Panc1 (cell line): Measurements from ENCODE around the gene RCN2. TPM values are rescaled to one million over a fixed set of nuclear protein-coding genes. Genes with fewer than 3 reads are reported as not detected.

Experiments used
- ATAC-seq: fragments of 200-7000 bp; cut with Tn5 transposase; 2 replicates; pipeline ENCODE4 v1.9.1; 2020; ENCODE audit warnings: mild to moderate bottlenecking, moderate library complexity
- BruUV-seq: library from RNA; stranded (reverse); fragments of 400-500 nt; replicated peaks from 2 replicates; lab custom pipeline; 2021; lab: Mats Ljungman, UMichigan
- CTCF ChIA-PET: fragments of 300-600 bp; sonication (Branson Sonifier 250); formaldehyde crosslinking; loops from one replicate; lab custom pipeline; 2022; ENCODE audit warnings: antibody characterized with exemption; lab: Charles Lee
- POLR2A ChIA-PET: fragments of 300-600 bp; sonication (Branson Sonifier 250); formaldehyde crosslinking; loops from one replicate; lab custom pipeline; 2022; ENCODE audit warnings: antibody characterized with exemption; lab: Charles Lee
- DNase-seq: peaks from one replicate; pipeline ENCODE4 v3.0.0-alpha.2; 2010; ENCODE audit warnings: low read depth, low spot score
- H3K27ac ChIP-seq: 2 replicates; pipeline ENCODE4 v1.5.1; 2011; ENCODE audit warnings: mild to moderate bottlenecking, low read length, inconsistent platforms
- H3K27me3 ChIP-seq: fragments of 200-500 bp; sonication (Bioruptor generic); 2 replicates; pipeline ENCODE4 v1.6.0; 2014; ENCODE audit warnings: low read length, inconsistent platforms; ENCODE audit not compliant: control insufficient read depth, insufficient read depth
- H3K36me3 ChIP-seq: fragments of 200-500 bp; sonication (Bioruptor generic); 2 replicates; pipeline ENCODE4 v1.5.1; 2014; ENCODE audit warnings: inconsistent platforms, mild to moderate bottlenecking, low read length, moderate library complexity; ENCODE audit not compliant: control insufficient read depth, insufficient read depth
- H3K4me1 ChIP-seq: 2 replicates; pipeline ENCODE4 v1.5.1; 2011; ENCODE audit warnings: inconsistent platforms, mild to moderate bottlenecking, low read length, moderate library complexity; ENCODE audit not compliant: control insufficient read depth, insufficient read depth
- H3K4me3 ChIP-seq, 2 experiments: 2 replicates each; pipeline ENCODE4 v1.5.1; 2011 to 2012; ENCODE audit warnings: low read depth in 2 of 2, low read length in 2 of 2, mild to moderate bottlenecking in 2 of 2, inconsistent platforms in 1 of 2, moderate library complexity in 1 of 2
- H3K9me3 ChIP-seq: fragments of 200-500 bp; sonication (Bioruptor generic); 2 replicates; pipeline ENCODE4 v1.5.1; 2014; ENCODE audit warnings: low read depth, mild to moderate bottlenecking, inconsistent platforms, low read length, moderate library complexity; ENCODE audit not compliant: control insufficient read depth, insufficient read depth
- POLR2AphosphoS5 ChIP-seq: IDR thresholded peaks from 2 replicates; pipeline ENCODE4 v1.6.1; 2012; ENCODE audit warnings: mild to moderate bottlenecking, low read depth, low read length, moderate library complexity
- SIN3A ChIP-seq: IDR thresholded peaks from 2 replicates; pipeline ENCODE4 v1.6.1; 2012; ENCODE audit warnings: low read depth, mild to moderate bottlenecking, low read length, moderate library complexity, borderline replicate concordance; ENCODE audit not compliant: insufficient read depth
- TCF7L2 ChIP-seq: IDR thresholded peaks from 2 replicates; pipeline ENCODE4 v1.6.1; 2011; ENCODE audit warnings: mild to moderate bottlenecking, low read depth, low read length, inconsistent platforms
- in situ Hi-C: cut with HindIII; loops from 2 replicates; pipeline ENCODE4 v1.10.0; 2016; ENCODE audit warnings: low sequenced_read_pairs, low pct_unique_long_range_greater_than_20kb
- intact Hi-C: fragments of 100-400 bp; cut with micrococcal nuclease; formaldehyde crosslinking; loops from one replicate; pipeline ENCODE4 v1.10.0; 2022; ENCODE audit not compliant: unreplicated experiment
- total RNA-seq: library from RNA; stranded (reverse); gene quantifications from one replicate; pipeline ENCODE4 v1.2.1, GENCODE V29; 2021; ENCODE audit not compliant: unreplicated experiment
- TF ChIP-seq, protein P1 (sequence below): fragments of 450-650 bp; IDR thresholded peaks from 2 replicates; pipeline ENCODE4 v1.5.1; 2017; ENCODE audit warnings: mild to moderate bottlenecking
- TF ChIP-seq, protein P2 (sequence below), 2 experiments: IDR thresholded peaks; 2 replicates each; pipeline ENCODE4 v1.6.1; 2011 to 2012; ENCODE audit warnings: low read depth in 2 of 2, control low read depth in 1 of 2, low read length in 1 of 2, mild to moderate bottlenecking in 1 of 2, moderate library complexity in 1 of 2; ENCODE audit not compliant: insufficient read depth in 1 of 2

RCN2 gene
- total RNA-seq, 1 experiment from 2014 or later = 60.7 TPM

DNA sequence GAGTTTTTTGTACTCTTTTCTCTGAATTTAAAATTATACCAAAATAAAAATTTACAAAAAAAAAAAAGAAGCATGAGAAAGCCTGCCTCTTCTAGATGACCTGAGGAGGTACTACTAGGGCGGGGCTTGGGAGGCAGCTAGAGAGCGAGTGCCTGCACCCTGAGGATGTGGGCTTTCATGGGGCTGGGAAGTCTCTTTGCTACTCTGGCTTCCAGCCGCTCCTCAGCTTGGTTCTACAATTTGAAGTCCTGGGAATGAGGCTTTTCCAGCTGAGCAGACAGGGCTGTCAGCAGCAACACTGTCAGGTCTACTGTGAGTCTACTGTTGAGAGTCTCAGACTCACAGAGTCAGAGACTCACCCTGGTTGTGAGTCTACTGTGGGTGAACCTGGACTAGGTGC lies 55.2 kb downstream of the RCN2 start:
- no peak for DNase-seq
- Histone ChIP-seq H3K4me3 (no peak overlapping the region), H3K9me3 (no peaks in the 10 kb centered on the region), H3K27me3 (no peaks in the 10 kb centered on the region; the same call in 1 of the 2 replicates), H3K4me1 (no peaks in the 10 kb centered on the region), H3K27ac (no peak overlapping the region), H3K36me3 (no peaks in the 10 kb centered on the region)
- intact Hi-C loops = no loop called here
- ATAC-seq = no peak
- no TSS peak for BruUV-seq
- CTCF ChIA-PET = no interaction called here
- TF ChIP-seq POLR2AphosphoS5 (no peak), SIN3A (no peak), TCF7L2 (no peak)
- TF ChIP-seq, protein P1, sequence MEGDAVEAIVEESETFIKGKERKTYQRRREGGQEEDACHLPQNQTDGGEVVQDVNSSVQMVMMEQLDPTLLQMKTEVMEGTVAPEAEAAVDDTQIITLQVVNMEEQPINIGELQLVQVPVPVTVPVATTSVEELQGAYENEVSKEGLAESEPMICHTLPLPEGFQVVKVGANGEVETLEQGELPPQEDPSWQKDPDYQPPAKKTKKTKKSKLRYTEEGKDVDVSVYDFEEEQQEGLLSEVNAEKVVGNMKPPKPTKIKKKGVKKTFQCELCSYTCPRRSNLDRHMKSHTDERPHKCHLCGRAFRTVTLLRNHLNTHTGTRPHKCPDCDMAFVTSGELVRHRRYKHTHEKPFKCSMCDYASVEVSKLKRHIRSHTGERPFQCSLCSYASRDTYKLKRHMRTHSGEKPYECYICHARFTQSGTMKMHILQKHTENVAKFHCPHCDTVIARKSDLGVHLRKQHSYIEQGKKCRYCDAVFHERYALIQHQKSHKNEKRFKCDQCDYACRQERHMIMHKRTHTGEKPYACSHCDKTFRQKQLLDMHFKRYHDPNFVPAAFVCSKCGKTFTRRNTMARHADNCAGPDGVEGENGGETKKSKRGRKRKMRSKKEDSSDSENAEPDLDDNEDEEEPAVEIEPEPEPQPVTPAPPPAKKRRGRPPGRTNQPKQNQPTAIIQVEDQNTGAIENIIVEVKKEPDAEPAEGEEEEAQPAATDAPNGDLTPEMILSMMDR = no peak
- TF ChIP-seq, protein P2, sequence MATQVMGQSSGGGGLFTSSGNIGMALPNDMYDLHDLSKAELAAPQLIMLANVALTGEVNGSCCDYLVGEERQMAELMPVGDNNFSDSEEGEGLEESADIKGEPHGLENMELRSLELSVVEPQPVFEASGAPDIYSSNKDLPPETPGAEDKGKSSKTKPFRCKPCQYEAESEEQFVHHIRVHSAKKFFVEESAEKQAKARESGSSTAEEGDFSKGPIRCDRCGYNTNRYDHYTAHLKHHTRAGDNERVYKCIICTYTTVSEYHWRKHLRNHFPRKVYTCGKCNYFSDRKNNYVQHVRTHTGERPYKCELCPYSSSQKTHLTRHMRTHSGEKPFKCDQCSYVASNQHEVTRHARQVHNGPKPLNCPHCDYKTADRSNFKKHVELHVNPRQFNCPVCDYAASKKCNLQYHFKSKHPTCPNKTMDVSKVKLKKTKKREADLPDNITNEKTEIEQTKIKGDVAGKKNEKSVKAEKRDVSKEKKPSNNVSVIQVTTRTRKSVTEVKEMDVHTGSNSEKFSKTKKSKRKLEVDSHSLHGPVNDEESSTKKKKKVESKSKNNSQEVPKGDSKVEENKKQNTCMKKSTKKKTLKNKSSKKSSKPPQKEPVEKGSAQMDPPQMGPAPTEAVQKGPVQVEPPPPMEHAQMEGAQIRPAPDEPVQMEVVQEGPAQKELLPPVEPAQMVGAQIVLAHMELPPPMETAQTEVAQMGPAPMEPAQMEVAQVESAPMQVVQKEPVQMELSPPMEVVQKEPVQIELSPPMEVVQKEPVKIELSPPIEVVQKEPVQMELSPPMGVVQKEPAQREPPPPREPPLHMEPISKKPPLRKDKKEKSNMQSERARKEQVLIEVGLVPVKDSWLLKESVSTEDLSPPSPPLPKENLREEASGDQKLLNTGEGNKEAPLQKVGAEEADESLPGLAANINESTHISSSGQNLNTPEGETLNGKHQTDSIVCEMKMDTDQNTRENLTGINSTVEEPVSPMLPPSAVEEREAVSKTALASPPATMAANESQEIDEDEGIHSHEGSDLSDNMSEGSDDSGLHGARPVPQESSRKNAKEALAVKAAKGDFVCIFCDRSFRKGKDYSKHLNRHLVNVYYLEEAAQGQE (IDR thresholded peaks at IDR 0.05; ENCODE audit: insufficient read depth in 1 of 2, low read depth in 2 of 2, low read length in 1 of 2) = no peak
- POLR2A ChIA-PET = no interaction called here
- in situ Hi-C loops = no loop called here

DNA sequence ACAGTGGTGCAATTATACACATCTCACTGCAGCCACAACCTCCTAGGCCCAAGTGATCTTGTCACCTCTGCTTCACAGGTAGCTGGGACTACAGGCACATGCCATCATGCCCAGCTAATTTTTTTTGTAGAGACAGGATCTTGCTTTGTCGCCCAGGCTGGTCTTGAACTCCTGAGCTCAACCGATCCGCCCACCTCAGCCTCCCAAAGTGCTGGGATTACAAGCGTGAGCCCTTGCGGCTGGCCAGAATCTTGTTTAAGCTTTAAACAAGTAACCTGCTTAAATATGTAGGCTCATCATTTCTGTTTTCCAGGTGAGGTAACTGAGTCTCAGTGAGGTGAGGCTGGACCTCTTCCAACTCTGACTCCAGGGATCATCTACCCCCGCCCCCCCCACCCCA lies 55.7 kb downstream of the RCN2 start:
- Histone ChIP-seq H3K9me3 (no peaks in the 10 kb centered on the region), H3K4me1 (no peaks in the 10 kb centered on the region), H3K36me3 (no peaks in the 10 kb centered on the region), H3K4me3 (no peak overlapping the region), H3K27me3 (no peaks in the 10 kb centered on the region; the same call in 1 of the 2 replicates), H3K27ac (no peak overlapping the region)
- BruUV-seq = no TSS peak
- in situ Hi-C loops (no loop called here), intact Hi-C loops (no loop called here)
- CTCF ChIA-PET = no interaction called here
- TF ChIP-seq POLR2AphosphoS5 (no peak), SIN3A (no peak)
- ATAC-seq (no peak), DNase-seq (no peak)
- POLR2A ChIA-PET = no interaction called here

DNA sequence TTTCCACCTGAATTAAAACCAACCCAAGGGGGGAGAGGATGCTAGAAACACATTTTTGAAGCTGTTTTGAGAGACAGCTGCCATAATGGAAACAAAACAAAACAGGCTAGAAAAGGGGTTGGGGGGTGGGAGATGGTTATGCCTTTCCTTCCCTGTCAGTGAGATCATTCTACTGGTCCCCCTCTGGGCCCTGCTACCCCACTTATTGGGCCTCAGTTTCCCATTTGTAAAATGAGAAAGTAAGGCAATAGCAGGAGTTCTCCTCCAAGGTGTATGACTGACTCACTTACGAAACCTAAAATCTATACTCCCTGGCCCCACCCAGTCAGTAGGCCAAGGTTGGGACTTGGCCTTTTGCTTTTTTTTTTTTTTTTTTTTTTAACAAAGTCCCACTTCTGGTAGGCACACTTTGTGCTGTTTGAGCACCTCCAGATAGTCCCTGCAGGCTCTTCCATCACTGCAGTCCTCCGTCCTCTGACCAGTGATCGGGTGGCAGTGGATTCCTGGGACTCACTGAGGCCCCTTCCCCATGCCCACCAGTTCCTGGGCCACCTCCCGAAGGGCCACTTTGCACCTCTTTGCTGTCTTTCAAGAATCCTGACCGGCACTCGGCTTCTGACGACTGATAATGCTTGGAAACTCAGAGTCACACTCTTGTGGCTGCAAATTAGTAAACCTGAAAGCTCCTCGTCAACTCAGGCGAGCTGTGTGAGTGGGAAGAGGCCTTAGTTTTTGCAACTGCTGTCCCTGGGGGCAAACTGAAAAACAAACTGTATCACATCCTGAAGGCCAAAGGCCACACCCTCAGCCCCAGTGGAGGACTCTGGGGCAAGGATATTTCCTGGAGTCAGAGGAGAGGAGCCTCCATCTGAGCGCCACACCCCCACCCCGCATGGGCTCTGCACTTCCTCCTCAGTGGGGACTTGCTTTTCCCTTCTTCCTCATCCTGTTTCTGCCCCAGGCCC lies 56.6 kb downstream of the RCN2 start:
- Histone ChIP-seq H3K9me3 (no peaks in the 10 kb centered on the region), H3K4me1 (no peaks in the 10 kb centered on the region), H3K36me3 (no peaks in the 10 kb centered on the region), H3K27ac (no peak overlapping the region), H3K4me3 (no peak overlapping the region), H3K27me3 (no peaks in the 10 kb centered on the region; the same call in 1 of the 2 replicates)
- POLR2A ChIA-PET = interaction anchor here (0.7 kb wide), 1 partner anchor 10 kb away, joined by 3 read pairs; no protein-coding TSS in a partner anchor
- intact Hi-C loops (no loop called here), in situ Hi-C loops (no loop called here)
- BruUV-seq = no TSS peak
- ATAC-seq (no peak), DNase-seq (no peak)
- TF ChIP-seq POLR2AphosphoS5 (no peak), SIN3A (no peak), TCF7L2 (no peak)
- TF ChIP-seq, protein P2 (IDR thresholded peaks at IDR 0.05; ENCODE audit: insufficient read depth in 1 of 2, low read depth in 2 of 2, low read length in 1 of 2) = no peak
- TF ChIP-seq, protein P1 = no peak
- CTCF ChIA-PET = no interaction called here
